Keratinocyte (primary cell): ENCODE data around the gene WAC. TPM values are rescaled to one million over a fixed set of nuclear protein-coding genes. Genes with fewer than 3 reads are reported as not detected.
"Not testable (repeated sequence)": the region's sequence is repeated elsewhere in the genome, so short reads cannot be mapped to it uniquely, and the experiment has no call there.

Experiments
- DNase-seq: peaks from one replicate; pipeline ENCODE4 v3.0.0-alpha.2; 2011; ENCODE audit warnings: low read depth, missing footprints, low spot score
- FAIRE-seq: peaks from 2 replicates; lab custom pipeline; 2011; peaks lifted over from hg19 to GRCh38; lab: Jason Lieb, UNC
- H2AFZ ChIP-seq: 2 replicates; pipeline ENCODE4 v1.6.0; 2012; ENCODE audit warnings: low read length, control low read depth, inconsistent platforms; ENCODE audit not compliant: control insufficient read depth
- H3K27ac ChIP-seq: 2 replicates; pipeline ENCODE4 v1.5.1; 2011; ENCODE audit warnings: low read length; ENCODE audit not compliant: control insufficient read depth, insufficient read depth
- H3K27me3 ChIP-seq: 3 replicates; pipeline ENCODE4 v1.6.0; 2011; ENCODE audit warnings: low read length; ENCODE audit not compliant: control insufficient read depth, insufficient read depth; ENCODE audit errors: extremely low read depth
- H3K36me3 ChIP-seq, 2 experiments: 2 replicates in 1 of 2; 3 replicates in 1 of 2; pipeline ENCODE4 v1.5.1; 2011; ENCODE audit warnings: low read length in 2 of 2, mild to moderate bottlenecking in 1 of 2; ENCODE audit not compliant: control insufficient read depth in 2 of 2, insufficient read depth in 2 of 2; ENCODE audit errors: extremely low read depth in 1 of 2
- H3K4me1 ChIP-seq: 3 replicates; pipeline ENCODE4 v1.5.1; 2011; ENCODE audit warnings: low read length; ENCODE audit not compliant: control insufficient read depth, insufficient read depth; ENCODE audit errors: extremely low read depth
- H3K4me2 ChIP-seq: 3 replicates; pipeline ENCODE4 v1.6.0; 2011; ENCODE audit warnings: low read depth, low read length; ENCODE audit not compliant: control insufficient read depth, insufficient read depth; ENCODE audit errors: extremely low read depth
- H3K4me3 ChIP-seq, 3 experiments: fragments of 200-600 bp in 1 of 3; sonication (generic) in 1 of 3; 2 replicates in 2 of 3; 3 replicates in 1 of 3; pipeline ENCODE4 v1.5.1; 2011 to 2016; ENCODE audit warnings: low read length in 3 of 3, mild to moderate bottlenecking in 3 of 3, control low read depth in 2 of 3, inconsistent platforms in 1 of 3, low read depth in 1 of 3, mixed read lengths in 1 of 3, mixed run types in 1 of 3, moderate library complexity in 1 of 3; ENCODE audit not compliant: control insufficient read depth in 2 of 3, insufficient read depth in 2 of 3; ENCODE audit errors: extremely low read depth in 1 of 3
- H3K79me2 ChIP-seq: 2 replicates; pipeline ENCODE4 v1.6.0; 2012; ENCODE audit warnings: low read length; ENCODE audit not compliant: control insufficient read depth, insufficient read depth
- H3K9ac ChIP-seq: 3 replicates; pipeline ENCODE4 v1.6.0; 2011; ENCODE audit warnings: low read length; ENCODE audit not compliant: control insufficient read depth, insufficient read depth; ENCODE audit errors: extremely low read depth
- H3K9me1 ChIP-seq: 3 replicates; pipeline ENCODE4 v1.6.0; 2011; ENCODE audit warnings: low read length; ENCODE audit not compliant: control insufficient read depth, insufficient read depth; ENCODE audit errors: extremely low read depth
- H3K9me3 ChIP-seq: 2 replicates; pipeline ENCODE4 v1.5.1; 2012; ENCODE audit warnings: low read depth, low read length; ENCODE audit not compliant: control insufficient read depth
- H4K20me1 ChIP-seq: 3 replicates; pipeline ENCODE4 v1.6.0; 2011; ENCODE audit warnings: low read length; ENCODE audit not compliant: control insufficient read depth, insufficient read depth; ENCODE audit errors: extremely low read depth
- EZH2 ChIP-seq: IDR thresholded peaks from one replicate; pipeline ENCODE4 v1.6.1; 2012; ENCODE audit warnings: inconsistent platforms, mild to moderate bottlenecking, low read length, moderate library complexity
- dilution Hi-C: fragments of 300-500 bp; cut with MboI; formaldehyde crosslinking; loops from one replicate; pipeline ENCODE4 v1.7.0; 2020; ENCODE audit warnings: low sequenced_read_pairs; ENCODE audit not compliant: extremely low pct_ligation_motif_present
- polyA minus RNA-seq, 3 experiments: library from RNA; depleted of rRNA, polyadenylated mRNA; stranded (reverse); fragments of >200 nt; gene quantifications; 1 replicate in 1 of 3; 2 replicates in 1 of 3; 3 replicates in 1 of 3; pipeline ENCODE4 v1.2.3, GENCODE V29; 2011
- polyA plus RNA-seq, 5 experiments: library from polyadenylated mRNA; depleted of rRNA in 3 of 5; stranded (reverse) in 3 of 5; stranded (forward) in 1 of 5; unstranded in 1 of 5; fragments of >200 nt; gene quantifications; 1 replicate in 1 of 5; 2 replicates in 3 of 5; 3 replicates in 1 of 5; pipeline versions ENCODE4 v1.2.1 to v1.2.3, GENCODE V29; 2011 to 2012; ENCODE audit warnings: missing spikeins in 2 of 5, low read depth in 1 of 5, low replicate concordance in 1 of 5
- TF ChIP-seq, protein P1 (sequence below), 3 experiments: IDR thresholded peaks in 1 of 3; conservative IDR thresholded peaks in 1 of 3; optimal IDR thresholded peaks in 1 of 3; 2 replicates in 2 of 3; 3 replicates in 1 of 3; pipeline versions ENCODE3 to v1.5.1; 2011; ENCODE audit warnings: low read length in 3 of 3, mild to moderate bottlenecking in 3 of 3, moderate library complexity in 2 of 3, control low read depth in 1 of 3, inconsistent platforms in 1 of 3; ENCODE audit not compliant: insufficient read depth in 2 of 3; ENCODE audit errors: extremely low read depth in 1 of 3

WAC gene
- polyA plus RNA-seq (61.8 to 80.8 TPM (median 70.1 TPM) in 3 replicates), polyA minus RNA-seq (33.0 to 79.8 TPM (median 67.6 TPM) in 3 replicates)
- polyA plus RNA-seq (2011; ENCODE audit: low read depth): 76.7 TPM
- polyA plus RNA-seq (2011; cell fraction: cytosol; rRNA removed): 38.1 and 71.1 TPM in 2 replicates
- polyA plus RNA-seq (2011; cell fraction: nucleus; rRNA removed): 70.1 and 75.4 TPM in 2 replicates
- polyA plus RNA-seq (2012; ENCODE audit: low replicate concordance): 41.1 and 50.1 TPM in 2 replicates
- 26.3 TPM for polyA minus RNA-seq (2011; cell fraction: cytosol; rRNA and poly(A)+ RNA removed)
- polyA minus RNA-seq (2011; cell fraction: nucleus; rRNA and poly(A)+ RNA removed): 42.7 and 86.0 TPM in 2 replicates

- Histone ChIP-seq H3K9me3 (no peaks in the 10 kb centered on the region), H4K20me1 (peaks cover 6% of the 10 kb centered on the region), H2AFZ (peak within 1 kb of the TSS; percentile 88), H3K4me3 (peak within 1 kb of the TSS; percentile 74 to 99 (median 97)), H3K4me1 (no peaks in the 10 kb centered on the region), H3K36me3 (peaks cover 3 to 18% of the 10 kb centered on the region in 2 experiments), H3K27ac (peak within 1 kb of the TSS; percentile 97), H3K27me3 (no peaks in the 10 kb centered on the region), H3K79me2 (peaks cover 58% of the 10 kb centered on the region), H3K4me2 (peak within 1 kb of the TSS; percentile 88), H3K9ac (peak within 1 kb of the TSS; percentile 98), H3K9me1 (no peaks in the 10 kb centered on the region)
- DNase-seq (no peak), FAIRE-seq (no peak)
- dilution Hi-C loops: no loop called here
- no peak for TF ChIP-seq EZH2
- TF ChIP-seq, protein P1, sequence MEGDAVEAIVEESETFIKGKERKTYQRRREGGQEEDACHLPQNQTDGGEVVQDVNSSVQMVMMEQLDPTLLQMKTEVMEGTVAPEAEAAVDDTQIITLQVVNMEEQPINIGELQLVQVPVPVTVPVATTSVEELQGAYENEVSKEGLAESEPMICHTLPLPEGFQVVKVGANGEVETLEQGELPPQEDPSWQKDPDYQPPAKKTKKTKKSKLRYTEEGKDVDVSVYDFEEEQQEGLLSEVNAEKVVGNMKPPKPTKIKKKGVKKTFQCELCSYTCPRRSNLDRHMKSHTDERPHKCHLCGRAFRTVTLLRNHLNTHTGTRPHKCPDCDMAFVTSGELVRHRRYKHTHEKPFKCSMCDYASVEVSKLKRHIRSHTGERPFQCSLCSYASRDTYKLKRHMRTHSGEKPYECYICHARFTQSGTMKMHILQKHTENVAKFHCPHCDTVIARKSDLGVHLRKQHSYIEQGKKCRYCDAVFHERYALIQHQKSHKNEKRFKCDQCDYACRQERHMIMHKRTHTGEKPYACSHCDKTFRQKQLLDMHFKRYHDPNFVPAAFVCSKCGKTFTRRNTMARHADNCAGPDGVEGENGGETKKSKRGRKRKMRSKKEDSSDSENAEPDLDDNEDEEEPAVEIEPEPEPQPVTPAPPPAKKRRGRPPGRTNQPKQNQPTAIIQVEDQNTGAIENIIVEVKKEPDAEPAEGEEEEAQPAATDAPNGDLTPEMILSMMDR (optimal IDR thresholded peaks at IDR 0.05 in 1 of 3, IDR thresholded peaks at IDR 0.05 in 1 of 3, conservative IDR thresholded peaks at IDR 0.05 in 1 of 3; ENCODE audit: extremely low read depth in 1 of 3, insufficient read depth in 2 of 3, low read length in 3 of 3): peak in 1 of 3 experiments; percentile 21
Observed at GRCh38 chr10:28532337-28533185, at the start of gene WAC. Gene WAC (plus strand): TSS chr10:28533118. CDS start chr10:28533580, 462 bp downstream.

GRCh38 chr10:28489206-28489605 lies 43.7 kb upstream of the WAC start:
- H3K27ac ChIP-seq: no peak overlapping the region
- H3K36me3 ChIP-seq: no peaks in the 10 kb centered on the region
- H3K79me2 ChIP-seq: no peaks in the 10 kb centered on the region
- no peak overlapping the region for H3K4me2 ChIP-seq
- H3K9ac ChIP-seq: no peak overlapping the region
- DNase-seq (no peak), FAIRE-seq (no peak)
- no peaks in the 10 kb centered on the region for H3K9me3 ChIP-seq
- dilution Hi-C loops: no loop called here
- H3K27me3 ChIP-seq: no peaks in the 10 kb centered on the region
- no peaks in the 10 kb centered on the region for H3K4me1 ChIP-seq
- H3K4me3 ChIP-seq: no peak overlapping the region
- TF ChIP-seq EZH2: no peak
- TF ChIP-seq, protein P1 (optimal IDR thresholded peaks at IDR 0.05 in 1 of 3, IDR thresholded peaks at IDR 0.05 in 1 of 3, conservative IDR thresholded peaks at IDR 0.05 in 1 of 3; ENCODE audit: extremely low read depth in 1 of 3, insufficient read depth in 2 of 3, low read length in 3 of 3): no peak
- no peaks in the 10 kb centered on the region for H3K9me1 ChIP-seq
- H2AFZ ChIP-seq: no peak overlapping the region
- no peaks in the 10 kb centered on the region for H4K20me1 ChIP-seq

DNA sequence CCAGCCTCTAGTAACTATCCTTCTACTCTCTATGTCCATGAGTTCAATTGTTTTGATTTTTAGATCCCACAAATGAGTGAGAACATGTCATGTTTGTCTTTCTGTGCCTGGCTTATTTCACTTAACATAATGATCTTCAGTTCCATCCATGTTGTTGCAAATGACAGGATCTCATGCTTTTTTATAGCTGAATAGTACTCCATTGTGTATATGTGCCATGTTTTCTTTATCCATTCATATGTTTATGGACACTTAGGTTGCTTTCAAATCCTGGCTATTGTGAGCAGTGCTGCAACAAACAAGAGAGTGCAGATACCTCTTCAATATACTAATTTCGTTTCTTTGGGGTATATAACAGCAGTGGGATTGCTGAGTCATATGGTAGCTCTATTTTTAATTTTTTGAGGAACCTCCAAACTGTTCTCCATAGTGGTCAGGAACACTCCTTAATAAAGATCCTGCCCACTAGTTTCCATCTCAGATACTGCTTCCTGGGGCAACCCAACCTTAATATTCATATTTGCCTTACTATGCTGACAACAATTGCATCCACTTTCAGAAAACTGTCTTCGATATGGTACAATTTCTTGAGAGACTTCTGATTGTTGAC lies 42.6 kb upstream of the WAC start:
- H3K4me1 ChIP-seq, H3K27ac ChIP-seq, H4K20me1 ChIP-seq, H3K9me1 ChIP-seq, FAIRE-seq, DNase-seq, H3K36me3 ChIP-seq, H3K4me2 ChIP-seq, H3K27me3 ChIP-seq, H3K4me3 ChIP-seq, H3K9me3 ChIP-seq, dilution Hi-C loops, H3K79me2 ChIP-seq, H2AFZ ChIP-seq, H3K9ac ChIP-seq: not testable (repeated sequence)
